ENCODE results near the gene SKIC2.
"Not testable (repeated sequence)": the region's sequence is repeated elsewhere in the genome, so short reads cannot be mapped to it uniquely, and the experiment has no call there.

Gene SKIC2

GRCh38 chr6:31928672-31928939 lies 30.4 kb upstream of the SKIC2 start:
- Histone ChIP-seq H3K4me1 (ENCODE audit: control insufficient read depth, insufficient read depth, low read length) (no peaks in the 10 kb centered on the region), H3K4me3 (ENCODE audit: low read depth, low read length) (no peak overlapping the region), H3K27ac (ENCODE audit: extremely low read depth, low read depth, low read length) (no peak overlapping the region), H3K9me3 (ENCODE audit: control insufficient read depth, insufficient read depth, low read depth, low read length) (no peaks in the 10 kb centered on the region), H3K36me3 (ENCODE audit: control insufficient read depth in 2 of 2, insufficient read depth in 1 of 2, low read length in 2 of 2) (no peaks in the 10 kb centered on the region)
- POLR2A ChIA-PET: no interaction called here
- TF ChIP-seq ZNF670 (tag by site-specific recombination; IDR thresholded peaks at IDR 0.05; ENCODE audit: low read depth) (no peak), REST (tag by site-specific recombination; IDR thresholded peaks at IDR 0.05) (peak; percentile 55)
- CTCF ChIA-PET: interaction anchor here (1.6 to 3.4 kb wide), 2 partner anchors 22 to 24 kb away, joined by 3 to 17 read pairs; no protein-coding TSS in a partner anchor

- POLR2A ChIA-PET: interaction anchor here (1.0 kb wide), 1 partner anchor 9 kb away, joined by 5 read pairs; no protein-coding TSS in a partner anchor
- H3K4me3 ChIP-seq (ENCODE audit: low read depth, low read length): no peak overlapping the region
- H3K36me3 ChIP-seq (ENCODE audit: control insufficient read depth in 2 of 2, insufficient read depth in 1 of 2, low read length in 2 of 2): no peaks in the 10 kb centered on the region
- no peaks in the 10 kb centered on the region for H3K4me1 ChIP-seq (ENCODE audit: control insufficient read depth, insufficient read depth, low read length)
- CTCF ChIA-PET: interaction anchor here (0.6 to 3.4 kb wide), 5 partner anchors 13 to 842 kb away, joined by 3 to 17 read pairs (median 4); no protein-coding TSS in a partner anchor
- TF ChIP-seq MZF1 (tag by site-specific recombination; IDR thresholded peaks at IDR 0.05; ENCODE audit: borderline replicate concordance) (0 out of 2 replicates have a peak, but pooled peaks have one; percentile 53), ZNF335 (tag by site-specific recombination; conservative IDR thresholded peaks at IDR 0.05) (no peak), ZNF146 (tag by site-specific recombination; IDR thresholded peaks at IDR 0.05) (peak; percentile 68)
- no peak overlapping the region for H3K27ac ChIP-seq (ENCODE audit: extremely low read depth, low read depth, low read length)
- no peaks in the 10 kb centered on the region for H3K9me3 ChIP-seq (ENCODE audit: control insufficient read depth, insufficient read depth, low read depth, low read length)
These were observed 28.0 kb upstream of the SKIC2 start for GRCh38 chr6:31930962-31931361.

- H3K9me3 ChIP-seq (ENCODE audit: control insufficient read depth, insufficient read depth, low read depth, low read length); CTCF ChIA-PET; H3K4me1 ChIP-seq (ENCODE audit: control insufficient read depth, insufficient read depth, low read length); POLR2A ChIA-PET; H3K36me3 ChIP-seq (ENCODE audit: control insufficient read depth in 2 of 2, insufficient read depth in 1 of 2, low read length in 2 of 2); H3K27ac ChIP-seq (ENCODE audit: extremely low read depth, low read depth, low read length); H3K4me3 ChIP-seq (ENCODE audit: low read depth, low read length): not testable (repeated sequence)
These were observed 26.8 kb upstream of the SKIC2 start for GRCh38 chr6:31932137-31932536.

- ChIA-PET CTCF (no interaction called here), POLR2A (no interaction called here)
- no peak overlapping the region for H3K4me3 ChIP-seq (ENCODE audit: low read depth, low read length)
- no peaks in the 10 kb centered on the region for H3K9me3 ChIP-seq (ENCODE audit: control insufficient read depth, insufficient read depth, low read depth, low read length)
- no peaks in the 10 kb centered on the region for H3K4me1 ChIP-seq (ENCODE audit: control insufficient read depth, insufficient read depth, low read length)
- no peak overlapping the region for H3K27ac ChIP-seq (ENCODE audit: extremely low read depth, low read depth, low read length)
- H3K36me3 ChIP-seq (ENCODE audit: control insufficient read depth in 2 of 2, insufficient read depth in 1 of 2, low read length in 2 of 2): no peaks in the 10 kb centered on the region
- no peak for TF ChIP-seq MYNN (tag by site-specific recombination; IDR thresholded peaks at IDR 0.05; ENCODE audit: borderline replicate concordance)
- no peak for TF ChIP-seq ZNF747 (tag by site-specific recombination; IDR thresholded peaks at IDR 0.05)
- TF ChIP-seq ELK4 (IDR thresholded peaks at IDR 0.05; ENCODE audit: borderline replicate concordance, low read depth, low read length): no peak
- TF ChIP-seq ZNF704 (tag by site-specific recombination; IDR thresholded peaks at IDR 0.05): no peak
- no peak for TF ChIP-seq SP2 (tag by site-specific recombination; IDR thresholded peaks at IDR 0.05)
- no peak for TF ChIP-seq ZNF560 (tag by site-specific recombination; IDR thresholded peaks at IDR 0.05; ENCODE audit: borderline replicate concordance)
- TF ChIP-seq KLF9 (tag by site-specific recombination; IDR thresholded peaks at IDR 0.05; ENCODE audit: low read depth): no peak
- no peak for TF ChIP-seq TRIM28 (IDR thresholded peaks at IDR 0.05; ENCODE audit: borderline replicate concordance, low read length)
- TF ChIP-seq ZNF398 (tag by site-specific recombination; IDR thresholded peaks at IDR 0.05): no peak
- TF ChIP-seq PRDM10 (tag by site-specific recombination; IDR thresholded peaks at IDR 0.05): no peak
- no peak for TF ChIP-seq ZNF658 (tag by site-specific recombination; IDR thresholded peaks at IDR 0.05)
These were observed 25.4 kb upstream of the SKIC2 start for GRCh38 chr6:31933537-31933936.

Measured in HEK293 (cell line).